Subcutaneous abdominal adipose tissue (tissue), 5 donors: ENCODE data around the gene SYNPO2.

Experiments
- H3K27ac ChIP-seq: one replicate; pipeline ENCODE4 v1.7.0; 2013; ENCODE audit warnings: low read depth, mild to moderate bottlenecking, inconsistent platforms, low read length, moderate library complexity
- H3K27me3 ChIP-seq, 5 donors: one replicate each; pipeline ENCODE4 v1.7.0; 2013; ENCODE audit warnings: low read length in 5 of 5, inconsistent platforms in 1 of 5; ENCODE audit not compliant: control insufficient read depth in 5 of 5, insufficient read depth in 4 of 5
- H3K36me3 ChIP-seq, 5 donors: one replicate each; pipeline ENCODE4 v1.7.0; 2013; ENCODE audit warnings: low read length in 5 of 5; ENCODE audit not compliant: control insufficient read depth in 5 of 5, insufficient read depth in 5 of 5
- H3K4me1 ChIP-seq, 5 donors: one replicate each; pipeline ENCODE4 v1.7.0; 2013; ENCODE audit warnings: low read length in 5 of 5, mild to moderate bottlenecking in 3 of 5, moderate library complexity in 1 of 5; ENCODE audit not compliant: control insufficient read depth in 5 of 5, insufficient read depth in 5 of 5
- H3K4me3 ChIP-seq, 5 donors: one replicate each; pipeline ENCODE4 v1.7.0; 2013; ENCODE audit warnings: low read length in 5 of 5, low read depth in 1 of 5
- H3K9ac ChIP-seq, 5 donors: one replicate each; pipeline ENCODE4 v1.7.0; 2013; ENCODE audit warnings: low read length in 5 of 5, mild to moderate bottlenecking in 4 of 5, moderate library complexity in 3 of 5
- H3K9me3 ChIP-seq, 5 donors: one replicate each; pipeline ENCODE4 v1.7.0; 2013; ENCODE audit warnings: low read length in 5 of 5; ENCODE audit not compliant: control insufficient read depth in 5 of 5
- donor health status: healthy.
- donor health status: healthy.
- donor health status: healthy.
- donor health status: healthy.
- donor health status: healthy.

SYNPO2 gene

DNA sequence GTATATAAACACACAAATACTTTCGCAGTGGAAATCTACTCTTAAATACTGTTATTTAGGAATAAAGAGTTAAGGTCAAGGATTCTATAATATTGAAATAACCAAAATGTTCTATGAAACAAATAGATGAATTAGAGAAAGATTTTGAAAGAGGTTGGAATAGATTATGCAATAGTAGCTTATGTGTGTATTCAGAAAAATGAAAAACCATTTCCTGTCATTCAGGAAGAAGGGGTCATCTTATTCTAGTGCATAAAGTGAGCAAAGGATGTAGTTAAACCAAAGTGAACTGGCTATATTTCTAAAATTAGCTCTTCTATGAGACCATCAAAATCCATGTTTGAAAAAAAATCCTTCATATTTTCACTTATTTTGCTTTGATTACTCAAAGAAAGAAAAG lies 217.0 kb downstream of the SYNPO2 start:
- Histone ChIP-seq H3K4me1 (peaks cover 0 to 21% (median 7%) of the 10 kb centered on the region in 5 donors), H3K27ac (no peak overlapping the region), H3K4me3 (no peak overlapping the region)

DNA sequence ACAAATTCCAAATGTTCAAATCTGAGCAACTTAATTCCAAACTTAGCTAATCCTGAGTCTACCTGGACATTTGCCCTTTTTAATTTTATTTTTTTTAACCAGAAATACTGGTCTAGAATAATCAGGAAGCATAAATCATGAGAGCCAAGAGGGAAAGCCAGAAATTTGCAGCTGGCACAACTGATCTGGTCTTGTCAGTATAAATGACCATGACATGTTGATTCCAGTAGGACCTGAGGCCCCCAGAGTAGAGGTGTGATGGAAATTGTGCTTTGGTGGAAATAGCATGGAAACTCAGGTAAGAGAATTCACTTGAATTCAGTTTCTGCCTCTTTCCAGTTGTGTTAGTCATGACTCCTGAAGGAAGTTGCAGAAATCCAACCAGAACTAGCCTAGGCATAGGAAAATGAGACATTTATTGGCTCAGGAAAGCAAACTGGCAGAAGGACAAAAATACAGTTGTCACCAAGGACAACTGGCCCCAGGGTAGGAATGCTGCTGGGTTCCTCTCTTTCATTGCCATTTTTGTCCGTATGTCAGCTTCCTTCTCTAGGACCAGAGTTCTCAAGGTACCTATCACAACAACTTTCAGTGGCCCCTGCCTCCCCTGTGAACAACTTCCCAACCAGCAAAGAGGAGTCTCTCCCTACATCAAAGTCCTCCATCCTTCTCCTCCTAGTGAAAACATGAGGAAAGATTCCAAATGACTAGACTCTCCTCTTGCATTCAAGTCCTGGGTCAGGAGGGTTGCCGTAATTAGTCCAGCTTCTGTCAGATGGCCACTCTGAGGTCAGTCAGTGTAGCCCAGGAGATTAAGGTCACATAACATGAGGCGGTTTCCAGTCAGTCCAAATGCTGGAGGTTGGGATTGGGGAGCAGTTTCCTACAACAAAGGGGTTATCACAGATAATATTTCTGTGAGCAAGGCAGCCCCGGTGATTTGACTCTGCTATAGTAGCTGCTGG lies 217.7 kb downstream of the SYNPO2 start:
- Histone ChIP-seq H3K36me3 (no peaks in the 10 kb centered on the region), H3K4me1 (peaks cover 0 to 21% (median 7%) of the 10 kb centered on the region in 5 donors), H3K27me3 (no peaks in the 10 kb centered on the region), H3K4me3 (no peak overlapping the region), H3K9ac (no peak overlapping the region), H3K9me3 (no peaks in the 10 kb centered on the region), H3K27ac (no peak overlapping the region)

More for the DNA sequence above, 217.0 kb downstream of the SYNPO2 start:
- no peaks in the 10 kb centered on the region for H3K27me3 ChIP-seq
- no peaks in the 10 kb centered on the region for H3K9me3 ChIP-seq
- no peaks in the 10 kb centered on the region for H3K36me3 ChIP-seq
- H3K9ac ChIP-seq: no peak overlapping the region

DNA sequence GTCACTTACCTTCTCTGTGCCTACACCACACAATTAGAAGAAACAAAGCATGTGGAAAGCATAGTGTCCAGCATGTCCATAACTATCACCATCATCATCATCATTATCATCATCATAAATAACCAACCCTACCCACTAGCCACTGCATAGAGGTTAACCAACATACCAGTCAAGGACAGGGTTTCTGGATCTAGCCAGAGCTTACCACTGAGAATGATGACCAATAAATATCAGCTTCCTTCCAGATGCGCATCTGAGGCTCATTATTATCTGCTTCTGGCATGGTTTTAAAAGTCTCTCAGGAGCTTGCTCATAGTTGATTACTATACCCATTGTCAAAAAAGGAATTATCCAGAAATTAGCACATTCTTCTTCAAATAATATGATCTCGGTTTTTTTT lies 221.5 kb downstream of the SYNPO2 start:
- H3K9ac ChIP-seq: no peak overlapping the region
- no peaks in the 10 kb centered on the region for H3K9me3 ChIP-seq
- H3K4me3 ChIP-seq: no peak overlapping the region
- no peaks in the 10 kb centered on the region for H3K27me3 ChIP-seq
- H3K4me1 ChIP-seq: peaks cover 0 to 19% (median 10%) of the 10 kb centered on the region in 5 donors
- no peaks in the 10 kb centered on the region for H3K36me3 ChIP-seq
- H3K27ac ChIP-seq: no peak overlapping the region
